OCI-LY1 (cell line): ENCODE measurements around the gene ALPI.

Source experiments
- H2AFZ ChIP-seq: fragments of 200-600 bp; sonication (generic), shearing (Covaris generic); 2 replicates; pipeline ENCODE4 v1.6.0; 2014; ENCODE audit warnings: antibody characterized with exemption, mild to moderate bottlenecking, low read length
- H3F3A ChIP-seq: fragments of 200-600 bp; sonication (generic), shearing (Covaris generic); 2 replicates; pipeline ENCODE4 v1.6.0; 2014; ENCODE audit warnings: mild to moderate bottlenecking, antibody characterized with exemption, low read length, moderate library complexity; ENCODE audit not compliant: insufficient read depth
- H3K27ac ChIP-seq: fragments of 200-600 bp; sonication (generic); 2 replicates; pipeline ENCODE4 v1.5.1; 2014; ENCODE audit warnings: low read length, mixed run types, mild to moderate bottlenecking, low read depth; ENCODE audit not compliant: poor library complexity, severe bottlenecking
- H3K27me3 ChIP-seq: fragments of 200-600 bp; sonication (generic); 2 replicates; pipeline ENCODE4 v1.6.0; 2014; ENCODE audit warnings: antibody characterized with exemption, mild to moderate bottlenecking, low read length, moderate library complexity; ENCODE audit not compliant: insufficient read depth
- H3K36me3 ChIP-seq: fragments of 200-600 bp; sonication (generic); 2 replicates; pipeline ENCODE4 v1.6.1; 2014; ENCODE audit warnings: mild to moderate bottlenecking, antibody characterized with exemption, low read length, moderate library complexity, mixed read lengths; ENCODE audit not compliant: insufficient read depth
- H3K4me1 ChIP-seq: fragments of 200-600 bp; sonication (generic); 2 replicates; pipeline ENCODE4 v1.5.1; 2014; ENCODE audit warnings: mild to moderate bottlenecking, low read length, moderate library complexity; ENCODE audit not compliant: insufficient read depth, severe bottlenecking
- H3K4me2 ChIP-seq: fragments of 200-600 bp; sonication (generic), shearing (Covaris generic); 2 replicates; pipeline ENCODE4 v1.6.1; 2014; ENCODE audit warnings: low read length
- H3K4me3 ChIP-seq: fragments of 200-600 bp; sonication (generic); 2 replicates; pipeline ENCODE4 v1.5.1; 2014; ENCODE audit warnings: low read length, low read depth, mild to moderate bottlenecking, mixed read lengths; ENCODE audit not compliant: poor library complexity, severe bottlenecking
- H3K79me2 ChIP-seq: fragments of 200-600 bp; shearing (Covaris generic); 2 replicates; pipeline ENCODE4 v1.6.1; 2016; ENCODE audit warnings: mixed run types, low read length, mixed read lengths; ENCODE audit not compliant: insufficient read depth
- H3K9ac ChIP-seq: fragments of 200-600 bp; sonication (generic), shearing (Covaris generic); 2 replicates; pipeline ENCODE4 v1.6.1; 2014; ENCODE audit warnings: mild to moderate bottlenecking, low read length, mixed read lengths
- H3K9me2 ChIP-seq: fragments of 200-600 bp; sonication (generic), shearing (Covaris generic); 2 replicates; pipeline ENCODE4 v1.6.1; 2014; ENCODE audit warnings: low read depth, mild to moderate bottlenecking, low read length, mixed read lengths
- H3K9me3 ChIP-seq: fragments of 200-600 bp; shearing (Covaris generic); 2 replicates; pipeline ENCODE4 v1.6.1; 2014; ENCODE audit warnings: low read length, mixed read lengths
- H4K20me1 ChIP-seq: fragments of 200-600 bp; sonication (generic), shearing (Covaris generic); 2 replicates; pipeline ENCODE4 v1.6.0; 2016; ENCODE audit warnings: mild to moderate bottlenecking, low read length; ENCODE audit not compliant: insufficient read depth
- CTCF ChIP-seq: fragments of 200-600 bp; sonication (generic), shearing (Covaris generic); IDR thresholded peaks from 2 replicates; pipeline ENCODE4 v1.5.1; 2017; ENCODE audit warnings: mild to moderate bottlenecking, antibody characterized with exemption, low read length, moderate library complexity, mixed read lengths
- EZH2 ChIP-seq: fragments of 200-600 bp; sonication (generic), shearing (Covaris generic); IDR thresholded peaks from 2 replicates; pipeline ENCODE4 v1.8.0; 2017; ENCODE audit warnings: borderline replicate concordance, mixed run types, mild to moderate bottlenecking, antibody characterized with exemption, low read length, moderate library complexity, mixed read lengths

ALPI gene

GRCh38 chr2:232415138-232415690 lies 40.7 kb upstream of the ALPI start:
- H3K36me3 ChIP-seq = no peaks in the 10 kb centered on the region
- H3K4me1 ChIP-seq = no peaks in the 10 kb centered on the region
- H3K9me2 ChIP-seq = no peaks in the 10 kb centered on the region
- no peaks in the 10 kb centered on the region for H3K79me2 ChIP-seq
- H3K9ac ChIP-seq = no peak overlapping the region
- H3F3A ChIP-seq = no peaks in the 10 kb centered on the region
- no peaks in the 10 kb centered on the region for H3K9me3 ChIP-seq
- TF ChIP-seq CTCF (no peak), EZH2 (no peak)
- no peak overlapping the region for H3K4me2 ChIP-seq
- H4K20me1 ChIP-seq = no peaks in the 10 kb centered on the region
- no peak overlapping the region for H2AFZ ChIP-seq
- no peak overlapping the region for H3K4me3 ChIP-seq
- no peaks in the 10 kb centered on the region for H3K27me3 ChIP-seq
- no peak overlapping the region for H3K27ac ChIP-seq

GRCh38 chr2:232415736-232416520 lies 40.0 kb upstream of the ALPI start:
- Histone ChIP-seq H3K4me2 (no peak overlapping the region), H3K4me1 (no peaks in the 10 kb centered on the region), H2AFZ (no peak overlapping the region), H3K9me2 (no peaks in the 10 kb centered on the region), H4K20me1 (no peaks in the 10 kb centered on the region), H3K36me3 (no peaks in the 10 kb centered on the region), H3K79me2 (no peaks in the 10 kb centered on the region), H3K4me3 (no peak overlapping the region), H3K27me3 (no peaks in the 10 kb centered on the region), H3K27ac (no peak overlapping the region), H3F3A (no peaks in the 10 kb centered on the region), H3K9ac (no peak overlapping the region), H3K9me3 (no peaks in the 10 kb centered on the region)
- no peak for TF ChIP-seq CTCF
- TF ChIP-seq EZH2 = no peak

GRCh38 chr2:232416521-232417470 lies 39.2 kb upstream of the ALPI start:
- H3K27me3 ChIP-seq = no peaks in the 10 kb centered on the region
- no peaks in the 10 kb centered on the region for H3K9me3 ChIP-seq
- H3K4me2 ChIP-seq = no peak overlapping the region
- H4K20me1 ChIP-seq = no peaks in the 10 kb centered on the region
- no peak overlapping the region for H2AFZ ChIP-seq
- H3K9me2 ChIP-seq = no peaks in the 10 kb centered on the region
- H3K36me3 ChIP-seq = no peaks in the 10 kb centered on the region
- no peak overlapping the region for H3K9ac ChIP-seq
- no peaks in the 10 kb centered on the region for H3K79me2 ChIP-seq
- H3K4me3 ChIP-seq = no peak overlapping the region
- no peaks in the 10 kb centered on the region for H3F3A ChIP-seq
- H3K4me1 ChIP-seq = no peaks in the 10 kb centered on the region
- no peak overlapping the region for H3K27ac ChIP-seq
- TF ChIP-seq CTCF (no peak), EZH2 (no peak)
